Measurements from ENCODE around the gene ST6GALNAC4.

GRCh38 chr9:127904561-127905003 lies 12.3 kb downstream of the ST6GALNAC4 start:
- TF ChIP-seq CTCF (IDR thresholded peaks at IDR 0.05) (no peak), EZH2 (IDR thresholded peaks at IDR 0.05; ENCODE audit: borderline replicate concordance, insufficient read depth, low read depth, low read length, poor library complexity, severe bottlenecking) (no peak)

Measured in B cell (primary cell).